IMR-90 (cell line): ENCODE results near the gene NEK6. TPM values are rescaled to one million over a fixed set of nuclear protein-coding genes. Genes with fewer than 3 reads are reported as not detected.

Experiments
- ATAC-seq: fragments of 200-7000 bp; cut with Tn5 transposase; 2 replicates; pipeline ENCODE4 v1.9.1; 2020; ENCODE audit warnings: low read depth, mild to moderate bottlenecking, moderate library complexity
- Bru-seq: library from RNA; stranded (reverse); fragments of 400-500 nt; gene quantifications from one replicate; lab custom pipeline; 2021; lab: Mats Ljungman, UMichigan
- BruChase-seq, 2 experiments: library from RNA; stranded (reverse); fragments of 400-500 nt; gene quantifications; one replicate each; lab custom pipeline; 2021; lab: Mats Ljungman, UMichigan
- BruUV-seq: library from RNA; stranded (reverse); fragments of 400-500 nt; replicated peaks from 2 replicates; lab custom pipeline; 2021; lab: Mats Ljungman, UMichigan
- CTCF ChIA-PET: fragments of 300-600 bp; formaldehyde crosslinking; extraction: SDS; loops from one replicate; lab custom pipeline; 2021; ENCODE audit warnings: antibody characterized with exemption; lab: Yijun Ruan, JAX
- POLR2A ChIA-PET: fragments of 300-600 bp; sonication (Branson Sonifier 250); formaldehyde crosslinking; loops from one replicate; lab custom pipeline; 2022; ENCODE audit warnings: antibody characterized with exemption; ENCODE audit not compliant: unreplicated experiment; lab: Charles Lee
- DNase-seq: peaks from one replicate; pipeline ENCODE4 v3.0.0; 2013
- H2AFZ ChIP-seq: replicated peaks from 2 replicates; pipeline ENCODE3; 2013; ENCODE audit warnings: low read length, mild to moderate bottlenecking; ENCODE audit not compliant: poor library complexity
- H2AK5ac ChIP-seq: 2 replicates; pipeline ENCODE4 v1.6.1; 2013; ENCODE audit warnings: low read depth, low read length, inconsistent platforms
- H2AK9ac ChIP-seq: replicated peaks from 2 replicates; pipeline ENCODE3; 2013; ENCODE audit warnings: mild to moderate bottlenecking, low read depth, low read length, moderate library complexity; ENCODE audit not compliant: poor library complexity
- H2BK120ac ChIP-seq: 2 replicates; pipeline ENCODE4 v1.6.1; 2013; ENCODE audit warnings: low read depth, low read length, inconsistent platforms
- H2BK15ac ChIP-seq: 3 replicates; pipeline ENCODE4 v1.6.1; 2013; ENCODE audit warnings: low read depth, low read length, inconsistent platforms
- H2BK20ac ChIP-seq: 2 replicates; pipeline ENCODE4 v1.6.1; 2013; ENCODE audit warnings: low read depth, mild to moderate bottlenecking, inconsistent platforms, low read length, moderate library complexity
- H2BK5ac ChIP-seq: 2 replicates; pipeline ENCODE4 v1.6.1; 2013; ENCODE audit warnings: mild to moderate bottlenecking, low read depth, low read length, inconsistent platforms; ENCODE audit not compliant: poor library complexity, severe bottlenecking
- H3K14ac ChIP-seq: replicated peaks from 2 replicates; pipeline ENCODE4 v1.6.1; 2013; ENCODE audit warnings: low read depth, low read length, inconsistent platforms
- H3K18ac ChIP-seq: 2 replicates; pipeline ENCODE4 v1.6.1; 2013; ENCODE audit warnings: low read depth, low read length, control low read depth
- H3K23ac ChIP-seq: 2 replicates; pipeline ENCODE4 v1.6.1; 2013; ENCODE audit warnings: low read depth, low read length, inconsistent platforms
- H3K27ac ChIP-seq: 2 replicates; pipeline ENCODE4 v1.5.1; 2013; ENCODE audit warnings: mild to moderate bottlenecking, control low read depth, low read length; ENCODE audit not compliant: insufficient read depth
- H3K27me3 ChIP-seq: 2 replicates; pipeline ENCODE4 v1.6.1; 2013; ENCODE audit warnings: low read length; ENCODE audit not compliant: control insufficient read depth, insufficient read depth
- H3K36me3 ChIP-seq: 2 replicates; pipeline ENCODE4 v1.6.1; 2013; ENCODE audit warnings: low read length, mixed read lengths; ENCODE audit not compliant: control insufficient read depth, insufficient read depth
- H3K4ac ChIP-seq: 2 replicates; pipeline ENCODE4 v1.6.1; 2013; ENCODE audit warnings: low read depth, low read length, inconsistent platforms
- H3K4me1 ChIP-seq: 2 replicates; pipeline ENCODE4 v1.6.1; 2013; ENCODE audit warnings: low read length, mixed read lengths; ENCODE audit not compliant: control insufficient read depth, insufficient read depth
- H3K4me2 ChIP-seq: 2 replicates; pipeline ENCODE4 v1.6.1; 2013; ENCODE audit warnings: low read depth, mild to moderate bottlenecking, control low read depth, low read length, moderate library complexity
- H3K4me3 ChIP-seq: 2 replicates; pipeline ENCODE4 v1.5.1; 2013; ENCODE audit warnings: low read depth, mild to moderate bottlenecking, control low read depth, low read length, moderate library complexity; ENCODE audit not compliant: insufficient read depth
- H3K56ac ChIP-seq: 2 replicates; pipeline ENCODE4 v1.6.1; 2013; ENCODE audit warnings: low read length, inconsistent platforms; ENCODE audit not compliant: insufficient read depth; ENCODE audit errors: extremely low read depth
- H3K79me1 ChIP-seq, 2 experiments: 2 replicates each; pipeline ENCODE4 v1.6.1; 2013; ENCODE audit warnings: low read length in 2 of 2, inconsistent platforms in 1 of 2, low read depth in 1 of 2
- H3K9ac ChIP-seq: 2 replicates; pipeline ENCODE4 v1.6.1; 2013; ENCODE audit warnings: low read depth, low read length, control low read depth
- H3K9me1 ChIP-seq: 2 replicates; pipeline ENCODE4 v1.6.1; 2013; ENCODE audit warnings: low read length, inconsistent platforms; ENCODE audit not compliant: insufficient read depth
- H3K9me3 ChIP-seq: 2 replicates; pipeline ENCODE4 v1.6.1; 2013; ENCODE audit warnings: low read length; ENCODE audit not compliant: control insufficient read depth, insufficient read depth
- H4K20me1 ChIP-seq: 2 replicates; pipeline ENCODE4 v1.6.1; 2013; ENCODE audit warnings: low read length, inconsistent platforms; ENCODE audit not compliant: insufficient read depth
- H4K5ac ChIP-seq: 2 replicates; pipeline ENCODE4 v1.6.1; 2013; ENCODE audit warnings: mild to moderate bottlenecking, low read depth, low read length, control low read depth
- H4K8ac ChIP-seq, 2 experiments: 2 replicates each; pipeline ENCODE4 v1.6.1; 2013; ENCODE audit warnings: low read depth in 2 of 2, low read length in 2 of 2, control low read depth in 1 of 2, inconsistent platforms in 1 of 2
- H4K91ac ChIP-seq: 2 replicates; pipeline ENCODE4 v1.6.1; 2013; ENCODE audit warnings: low read depth, low read length, inconsistent platforms; ENCODE audit not compliant: insufficient read depth
- CEBPB ChIP-seq: IDR thresholded peaks from 2 replicates; pipeline ENCODE4 v1.6.1; 2012; ENCODE audit warnings: low read depth, low read length, improper control_type of control experiment
- CHD1 ChIP-seq: IDR thresholded peaks from 2 replicates; pipeline ENCODE4 v1.6.1; 2012; ENCODE audit warnings: low read depth, low read length, improper control_type of control experiment
- CTCF ChIP-seq: conservative IDR thresholded peaks from 2 replicates; pipeline ENCODE4 v1.5.1; 2012; ENCODE audit warnings: mild to moderate bottlenecking, low read depth, low read length, improper control_type of control experiment
- MAZ ChIP-seq: IDR thresholded peaks from 2 replicates; pipeline ENCODE4 v1.6.1; 2012; ENCODE audit warnings: low read depth, mild to moderate bottlenecking, low read length, improper control_type of control experiment, moderate library complexity, borderline replicate concordance
- MXI1 ChIP-seq: IDR thresholded peaks from 2 replicates; pipeline ENCODE4 v1.6.1; 2012; ENCODE audit warnings: low read depth, mild to moderate bottlenecking, low read length, moderate library complexity, borderline replicate concordance
- NFE2L2 ChIP-seq: fragments of 150-350 bp; IDR thresholded peaks from 2 replicates; pipeline ENCODE4 v1.6.1; 2016; ENCODE audit warnings: low read depth, mild to moderate bottlenecking, low read length
- POLR2A ChIP-seq: IDR thresholded peaks from 2 replicates; pipeline ENCODE4 v1.6.1; 2012; ENCODE audit warnings: mild to moderate bottlenecking, low read depth, low read length
- RCOR1 ChIP-seq: IDR thresholded peaks from 2 replicates; pipeline ENCODE4 v1.6.1; 2012; ENCODE audit warnings: mild to moderate bottlenecking, low read length, improper control_type of control experiment; ENCODE audit not compliant: insufficient replicate concordance
- SMC3 ChIP-seq: fragments of 150-350 bp; IDR thresholded peaks from 2 replicates; pipeline ENCODE4 v1.6.1; 2016; ENCODE audit warnings: low read depth, mild to moderate bottlenecking, antibody characterized with exemption, low read length, moderate library complexity
- USF2 ChIP-seq: fragments of 150-350 bp; IDR thresholded peaks from 2 replicates; pipeline ENCODE4 v1.6.1; 2017; ENCODE audit warnings: mild to moderate bottlenecking, antibody characterized with exemption, low read length, low read depth
- WGBS, 2 experiments: methylation state at CpG; one replicate each; pipeline versions ENCODE4 v1.1.5 to v1.1.7; 2013; ENCODE audit warnings: missing lambda C conversion rate in 2 of 2; ENCODE audit not compliant: insufficient read length in 1 of 2; ENCODE audit errors: extremely low coverage in 2 of 2; 5-methylcytosine and 5-hydroxymethylcytosine counted together
- dilution Hi-C: fragments of 300-500 bp; cut with HindIII; formaldehyde crosslinking; loops from one replicate; pipeline ENCODE4 v1.14.3; 2018; ENCODE audit warnings: low sequenced_read_pairs; ENCODE audit not compliant: unreplicated experiment
- in situ Hi-C: fragments of 300-500 bp; cut with MboI; formaldehyde crosslinking; loops from 3 replicates; pipeline ENCODE4 v1.14.3; 2019; ENCODE audit warnings: low sequenced_read_pairs, inconsistent platforms, mixed read lengths
- intact Hi-C: fragments of 100-400 bp; cut with micrococcal nuclease; formaldehyde crosslinking; loops from 2 replicates; pipeline ENCODE4 v1.10.0; 2022
- long read RNA-seq: library from polyadenylated mRNA; unstranded; transcript quantifications from one replicate; pipeline ENCODE4 v2.0.0, GENCODE V29; 2021; ENCODE audit not compliant: unreplicated experiment
- polyA plus RNA-seq, 3 experiments: library from polyadenylated mRNA; depleted of rRNA; stranded (reverse); fragments of >200 nt; gene quantifications; 2 replicates each; pipeline ENCODE4 v1.2.3, GENCODE V29; 2012; ENCODE audit warnings: low replicate concordance in 1 of 3
- total RNA-seq: library from RNA; depleted of rRNA; stranded (reverse); fragments of >200 nt; gene quantifications from 2 replicates; pipeline ENCODE4 v1.2.3, GENCODE V29; 2012; rRNA removed

Gene NEK6
- total RNA-seq (77.8 and 79.9 TPM in 2 replicates), polyA plus RNA-seq (2012; rRNA removed) (110 and 112 TPM in 2 replicates), Bru-seq, nascent RNA (percentile 97 among the genes with signal in this experiment), BruChase-seq, experiment 1, labeled RNA remaining after a 6-hour chase (percentile 98 among the genes with signal in this experiment), BruChase-seq, experiment 2, labeled RNA remaining after a 2-hour chase (percentile 98 among the genes with signal in this experiment)
- polyA plus RNA-seq (2012; cell fraction: cytosol; rRNA removed) = 55.9 and 71.1 TPM in 2 replicates
- polyA plus RNA-seq (2012; cell fraction: nucleus; rRNA removed; ENCODE audit: low replicate concordance) = 133 and 147 TPM in 2 replicates
- long read RNA-seq, transcript NEK6-214 (10 exons, 2,573 nt) = minor isoform, 51 of 298 reads
- long read RNA-seq, transcript NEK6-201 (10 exons, 3,447 nt) = major isoform, 172 of 298 reads
- long read RNA-seq, partial matches to known transcripts = 24 of 298 reads
- long read RNA-seq, other reads (novel, unspliced or antisense) = 48 of 298 reads

GRCh38 chr9:124257844-124258606 is at the start of gene NEK6:
Gene NEK6, plus strand, starts transcription at chr9:124257949. Its CDS starts 44,016 bp downstream, at chr9:124301965.
- Histone ChIP-seq H4K20me1 (peaks cover 29% of the 10 kb centered on the region), H2AK9ac (peak within 1 kb of the TSS; percentile 100), H3K4me3 (peak within 1 kb of the TSS; percentile 78), H2AK5ac (peak within 1 kb of the TSS; percentile 97), H3K18ac (peak within 1 kb of the TSS; percentile 88), H2BK15ac (peak within 1 kb of the TSS; percentile 84; the same call in 2 of the 3 replicates), H3K9ac (peak within 1 kb of the TSS; percentile 99), H3K27me3 (no peaks in the 10 kb centered on the region), H3K27ac (peak within 1 kb of the TSS; percentile 99), H3K56ac (peak within 1 kb of the TSS; percentile 99), H2BK5ac (peak within 1 kb of the TSS; percentile 100), H2AFZ (peak within 1 kb of the TSS; percentile 87), H3K14ac (peak within 1 kb of the TSS; percentile 98), H3K36me3 (peaks cover 4% of the 10 kb centered on the region; the same call in 1 of the 2 replicates), H3K4me1 (peaks cover 33% of the 10 kb centered on the region), H3K23ac (peak within 1 kb of the TSS; percentile 96), H3K9me3 (no peaks in the 10 kb centered on the region), H2BK20ac (peak within 1 kb of the TSS; percentile 88), H3K4ac (peak within 1 kb of the TSS; percentile 96), H4K5ac (peak within 1 kb of the TSS; percentile 94), H3K79me1 (peaks cover 3 to 36% of the 10 kb centered on the region in 2 experiments; a peak in 3 of 4 replicates), H4K91ac (peak within 1 kb of the TSS; percentile 97), H3K9me1 (peaks cover 26% of the 10 kb centered on the region), H2BK120ac (peak within 1 kb of the TSS; percentile 91), H3K4me2 (peak within 1 kb of the TSS; percentile 95), H4K8ac (peak within 1 kb of the TSS; percentile 95 to 97)
- in situ Hi-C loops (no loop called here), dilution Hi-C loops (no loop called here), intact Hi-C loops (loop anchor here (2.0 to 10.0 kb wide), 4 partner anchors 85 to 713 kb away; no protein-coding TSS in a partner anchor)
- ATAC-seq (peak; percentile 26), DNase-seq (peak; percentile 84)
- no TSS peak for BruUV-seq
- 0% methylated on average over 69 of the region's 116 CpGs; no CpG with 5 or more reads in 1 of the 2 experiments for WGBS, 2 experiments
- ChIA-PET POLR2A (no interaction called here), CTCF (interaction anchor here (0.5 kb wide), 1 partner anchor 278 kb away, joined by 6 read pairs; no protein-coding TSS in a partner anchor)
- TF ChIP-seq CTCF = no peak
- TF ChIP-seq MXI1 = peak; percentile 86; the same call in 1 of the 2 replicates
- peak; percentile 75 for TF ChIP-seq CHD1
- TF ChIP-seq SMC3 = no peak
- TF ChIP-seq POLR2A = peak; percentile 59
- no peak for TF ChIP-seq CEBPB
- no peak for TF ChIP-seq USF2
- no peak for TF ChIP-seq RCOR1
- no peak for TF ChIP-seq NFE2L2
- TF ChIP-seq MAZ = no peak
